ENCODE measurements around the gene IL31.

IL31 gene

DNA sequence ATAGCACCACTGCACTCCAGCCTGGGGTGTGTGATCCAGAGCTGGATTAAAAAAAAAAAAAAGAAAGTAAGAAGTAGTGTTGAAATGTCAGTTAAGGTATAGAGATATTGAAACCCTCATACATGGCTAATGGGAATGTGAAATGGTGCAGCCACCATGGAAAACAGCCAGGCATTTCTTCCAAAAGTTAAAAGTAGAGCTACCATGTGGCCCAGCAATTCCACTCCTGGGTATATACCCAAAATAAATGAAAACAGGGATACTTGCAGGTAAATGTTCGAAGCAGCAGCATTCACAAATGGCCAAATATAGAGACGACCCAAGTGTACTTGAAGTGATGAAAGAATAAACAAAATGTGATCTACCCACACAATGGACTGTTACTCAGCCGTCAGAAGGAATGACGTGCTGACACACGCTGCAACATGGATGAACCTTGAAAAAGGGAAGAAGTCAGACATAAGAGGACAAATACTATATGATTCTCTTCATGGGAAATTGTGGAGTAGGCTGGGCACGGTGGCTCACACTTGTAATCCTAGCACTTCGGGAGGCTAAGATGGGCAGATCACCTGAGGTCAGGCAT is 15.2 kb downstream of the IL31 start:
- TF ChIP-seq, protein P1, sequence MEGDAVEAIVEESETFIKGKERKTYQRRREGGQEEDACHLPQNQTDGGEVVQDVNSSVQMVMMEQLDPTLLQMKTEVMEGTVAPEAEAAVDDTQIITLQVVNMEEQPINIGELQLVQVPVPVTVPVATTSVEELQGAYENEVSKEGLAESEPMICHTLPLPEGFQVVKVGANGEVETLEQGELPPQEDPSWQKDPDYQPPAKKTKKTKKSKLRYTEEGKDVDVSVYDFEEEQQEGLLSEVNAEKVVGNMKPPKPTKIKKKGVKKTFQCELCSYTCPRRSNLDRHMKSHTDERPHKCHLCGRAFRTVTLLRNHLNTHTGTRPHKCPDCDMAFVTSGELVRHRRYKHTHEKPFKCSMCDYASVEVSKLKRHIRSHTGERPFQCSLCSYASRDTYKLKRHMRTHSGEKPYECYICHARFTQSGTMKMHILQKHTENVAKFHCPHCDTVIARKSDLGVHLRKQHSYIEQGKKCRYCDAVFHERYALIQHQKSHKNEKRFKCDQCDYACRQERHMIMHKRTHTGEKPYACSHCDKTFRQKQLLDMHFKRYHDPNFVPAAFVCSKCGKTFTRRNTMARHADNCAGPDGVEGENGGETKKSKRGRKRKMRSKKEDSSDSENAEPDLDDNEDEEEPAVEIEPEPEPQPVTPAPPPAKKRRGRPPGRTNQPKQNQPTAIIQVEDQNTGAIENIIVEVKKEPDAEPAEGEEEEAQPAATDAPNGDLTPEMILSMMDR (IDR thresholded peaks at IDR 0.05; ENCODE audit: insufficient read depth, low read depth, low read length, missing control alignments), result no peak
- peak; percentile 80 for DNase-seq (ENCODE audit: low read depth)
- no peak overlapping the region for H3K4me3 ChIP-seq (ENCODE audit: low read length)

DNA sequence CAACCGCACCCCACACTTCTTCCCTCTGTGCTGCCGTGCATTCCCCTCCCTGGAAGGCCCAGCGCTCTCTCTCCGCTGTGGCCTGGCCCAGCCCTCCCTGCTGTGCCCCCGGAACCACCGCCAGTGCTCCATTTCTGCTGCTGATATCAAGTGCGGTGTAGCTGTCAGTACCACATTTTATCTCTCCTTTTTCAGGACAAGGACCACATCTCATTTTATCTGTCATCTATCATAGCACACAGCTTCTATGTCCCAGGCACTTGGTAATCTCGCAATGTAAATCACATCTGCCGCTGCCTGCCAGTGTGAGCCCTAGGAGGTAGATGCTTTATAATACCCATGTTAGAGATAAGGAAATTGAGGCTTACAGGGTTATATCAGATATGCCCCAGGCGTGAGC is 18.3 kb downstream of the IL31 start:
- TF ChIP-seq, protein P1 (IDR thresholded peaks at IDR 0.05; ENCODE audit: insufficient read depth, low read depth, low read length, missing control alignments), result no peak
- H3K4me3 ChIP-seq (ENCODE audit: low read length), result no peak overlapping the region
- no peak for DNase-seq (ENCODE audit: low read depth)

DNA sequence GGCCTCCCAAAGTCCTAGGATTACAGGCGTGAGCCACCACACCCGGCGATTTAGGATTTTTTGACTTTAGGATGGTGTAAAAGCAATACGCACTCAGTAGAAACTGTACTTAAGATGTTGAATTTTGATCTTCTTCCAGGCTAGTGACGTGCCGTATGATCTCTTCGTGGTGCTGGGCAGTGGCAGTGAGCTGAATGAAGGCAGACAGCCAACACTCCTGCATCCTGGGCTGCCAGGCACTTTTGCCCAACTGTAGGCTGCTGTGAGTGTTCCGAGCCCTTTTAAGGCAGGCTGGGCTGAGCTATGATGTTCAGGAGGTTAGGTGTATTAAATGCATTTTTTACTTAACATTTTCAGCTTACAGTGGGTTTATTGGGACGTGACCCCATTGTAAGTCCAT is 21.3 kb downstream of the IL31 start:
- no peak for DNase-seq (ENCODE audit: low read depth)
- H3K4me3 ChIP-seq (ENCODE audit: low read length), result no peak overlapping the region
- TF ChIP-seq, protein P1 (IDR thresholded peaks at IDR 0.05; ENCODE audit: insufficient read depth, low read depth, low read length, missing control alignments), result no peak

DNA sequence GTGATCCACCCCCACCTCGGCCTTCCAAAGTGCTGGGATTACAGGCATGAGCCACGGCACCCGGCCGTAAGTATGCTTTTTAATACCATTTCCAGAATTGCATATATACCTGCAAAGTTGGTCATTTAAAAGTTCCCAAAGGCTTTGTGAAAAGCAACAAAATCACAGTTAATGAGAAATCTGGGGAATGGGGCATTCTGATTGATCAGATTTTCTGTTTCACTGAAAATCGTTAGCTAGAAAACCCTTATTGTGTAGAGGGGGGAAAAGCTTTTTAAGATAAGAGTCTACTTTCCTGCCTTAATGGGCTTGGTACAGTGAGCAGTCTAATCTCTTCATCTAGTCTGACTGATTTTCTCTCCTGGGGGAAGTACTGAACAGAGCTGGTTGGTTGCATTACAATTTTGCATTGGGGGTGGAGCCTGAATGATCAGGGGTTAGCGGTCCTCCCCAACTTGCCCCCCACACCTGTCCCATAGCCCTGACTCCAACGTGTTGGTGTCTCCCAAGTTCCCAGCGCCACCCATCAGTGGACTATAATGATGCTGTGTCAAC is 23.8 kb downstream of the IL31 start:
- no peak overlapping the region for H3K4me3 ChIP-seq (ENCODE audit: low read length)
- TF ChIP-seq, protein P1 (IDR thresholded peaks at IDR 0.05; ENCODE audit: insufficient read depth, low read depth, low read length, missing control alignments), result no peak
- DNase-seq (ENCODE audit: low read depth), result no peak

DNA sequence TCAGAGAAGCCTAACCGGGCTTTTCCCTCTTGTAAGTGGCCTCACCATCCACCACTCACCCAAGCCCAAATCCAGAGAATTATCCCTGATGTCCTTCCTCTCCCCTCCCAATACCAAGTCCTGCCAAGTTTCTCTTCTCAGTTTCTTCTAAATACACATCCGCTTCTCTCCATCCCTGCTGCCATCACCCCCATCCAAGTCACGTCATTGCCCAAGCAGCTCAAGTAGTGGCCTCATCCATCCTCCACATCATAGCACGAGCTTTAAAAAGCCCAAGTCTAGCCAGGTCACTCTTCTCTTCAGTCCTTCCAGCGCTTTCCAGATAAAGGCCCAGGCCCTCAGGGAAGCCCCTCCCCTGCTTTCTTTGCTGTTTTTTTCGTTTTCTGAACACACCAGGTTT is 25.4 kb downstream of the IL31 start:
- no peak overlapping the region for H3K4me3 ChIP-seq (ENCODE audit: low read length)
- no peak for DNase-seq (ENCODE audit: low read depth)
- TF ChIP-seq, protein P1 (IDR thresholded peaks at IDR 0.05; ENCODE audit: insufficient read depth, low read depth, low read length, missing control alignments), result no peak

DNA sequence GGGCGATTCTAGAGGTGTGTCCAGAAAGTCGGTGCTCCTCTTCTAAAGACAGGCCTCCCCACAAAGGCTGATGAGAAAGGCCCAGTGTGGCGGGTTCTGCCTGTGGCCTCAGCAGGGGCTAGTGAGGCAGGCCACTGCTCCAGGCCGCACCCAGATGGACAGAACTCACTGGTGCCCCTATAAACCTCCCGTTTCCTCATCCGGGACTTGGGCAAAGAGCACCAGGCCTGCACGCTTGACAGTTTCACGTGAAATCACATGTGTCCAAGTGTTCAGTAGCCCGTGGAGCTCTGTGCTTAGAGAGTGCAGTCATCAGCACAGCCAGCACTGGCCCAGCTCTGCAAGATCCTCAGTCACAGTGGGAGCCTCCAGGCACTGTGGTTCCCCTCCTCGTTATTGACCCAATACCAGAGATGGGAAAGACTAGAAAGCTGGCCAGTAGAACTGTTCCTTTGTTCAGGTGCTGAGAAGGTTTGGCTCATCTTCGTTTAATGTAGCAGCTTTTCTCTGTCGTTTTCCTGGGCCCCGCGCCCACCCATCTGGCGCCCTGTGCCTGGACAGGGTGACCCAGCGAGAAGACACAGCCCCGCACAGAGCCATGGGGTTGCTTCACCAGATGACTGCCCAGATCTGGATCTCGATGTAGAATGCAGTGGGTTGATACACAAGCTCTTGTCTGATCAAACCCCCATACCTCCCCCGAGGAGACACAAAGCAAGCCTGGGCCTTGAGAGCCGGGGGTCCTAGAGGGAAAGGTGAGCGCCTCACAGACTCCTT is 26.3 kb downstream of the IL31 start:
- H3K4me3 ChIP-seq (ENCODE audit: low read length), result no peak overlapping the region
- TF ChIP-seq, protein P1 (IDR thresholded peaks at IDR 0.05; ENCODE audit: insufficient read depth, low read depth, low read length, missing control alignments), result no peak
- no peak for DNase-seq (ENCODE audit: low read depth)

All from epithelial cell of esophagus (primary cell).